ENCODE data around the gene MKNK1.

The MKNK1 gene

GRCh38 chr1:46544561-46545240 is 59.4 kb downstream of the MKNK1 start:
- TF ChIP-seq CTCF (IDR thresholded peaks at IDR 0.05; ENCODE audit: extremely low read depth, insufficient read depth, missing control alignments), result no peak
- in situ Hi-C loops (cut with MboI; ENCODE audit: low pct_unique_long_range_greater_than_20kb, low sequenced_read_pairs, unreplicated experiment), result no loop called here
- DNase-seq (ENCODE audit: low spot score), result no peak

- no peak for TF ChIP-seq CTCF (IDR thresholded peaks at IDR 0.05; ENCODE audit: extremely low read depth, insufficient read depth, missing control alignments)
- in situ Hi-C loops (cut with MboI; ENCODE audit: low pct_unique_long_range_greater_than_20kb, low sequenced_read_pairs, unreplicated experiment), result no loop called here
- DNase-seq (ENCODE audit: low spot score), result no peak
These were observed 60.1 kb downstream of the MKNK1 start for GRCh38 chr1:46543761-46544560.

DNA sequence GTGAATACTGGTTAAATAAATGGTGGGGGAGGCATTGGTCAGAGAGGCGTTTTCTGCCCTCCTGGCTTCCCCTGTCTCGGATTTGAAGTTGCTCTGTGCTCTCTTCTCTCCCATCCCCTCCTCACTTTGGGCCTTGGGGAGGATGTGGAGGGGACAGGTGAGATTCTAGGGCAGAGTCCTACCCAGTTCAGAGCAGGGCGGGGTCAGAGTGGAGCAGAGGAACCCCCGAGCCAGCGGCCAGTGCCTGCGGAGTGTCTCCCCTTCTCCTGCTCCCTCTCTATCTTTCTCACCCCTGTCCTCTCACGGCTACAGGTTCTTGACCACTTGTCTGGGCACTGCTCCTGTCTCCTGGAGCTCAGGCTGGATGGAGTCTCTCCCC is 60.7 kb downstream of the MKNK1 start:
- in situ Hi-C loops (cut with MboI; ENCODE audit: low pct_unique_long_range_greater_than_20kb, low sequenced_read_pairs, unreplicated experiment), result no loop called here
- DNase-seq (ENCODE audit: low spot score), result no peak
- TF ChIP-seq CTCF (IDR thresholded peaks at IDR 0.05; ENCODE audit: extremely low read depth, insufficient read depth, missing control alignments), result no peak

- no peak for TF ChIP-seq CTCF (IDR thresholded peaks at IDR 0.05; ENCODE audit: extremely low read depth, insufficient read depth, missing control alignments)
- in situ Hi-C loops (cut with MboI; ENCODE audit: low pct_unique_long_range_greater_than_20kb, low sequenced_read_pairs, unreplicated experiment), result no loop called here
- no peak for DNase-seq (ENCODE audit: low spot score)
These were observed 64.1 kb downstream of the MKNK1 start for GRCh38 chr1:46539972-46540371.

- DNase-seq (ENCODE audit: low spot score), result no peak
- TF ChIP-seq CTCF (IDR thresholded peaks at IDR 0.05; ENCODE audit: extremely low read depth, insufficient read depth, missing control alignments), result no peak
- in situ Hi-C loops (cut with MboI; ENCODE audit: low pct_unique_long_range_greater_than_20kb, low sequenced_read_pairs, unreplicated experiment), result no loop called here
These were observed 65.9 kb downstream of the MKNK1 start for GRCh38 chr1:46538147-46538546.

DNA sequence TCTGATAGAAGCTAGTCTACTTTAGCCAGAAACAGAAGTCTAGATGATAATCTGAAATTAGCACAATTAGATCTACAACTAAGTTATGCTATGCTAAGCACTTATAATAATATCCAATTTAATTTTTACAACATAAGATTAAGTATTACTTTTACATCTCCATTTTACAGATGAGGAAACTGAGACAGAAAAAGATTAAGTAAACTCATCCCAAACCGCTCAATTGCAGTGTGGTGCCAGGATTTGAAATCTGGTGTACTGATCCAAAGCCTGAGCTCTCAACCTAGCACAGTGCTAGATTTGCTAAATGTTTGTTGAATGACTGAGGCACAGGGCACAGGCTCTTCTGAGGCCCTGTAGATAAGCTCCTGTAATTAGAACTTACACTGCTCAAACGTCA is 66.4 kb downstream of the MKNK1 start:
- in situ Hi-C loops (cut with MboI; ENCODE audit: low pct_unique_long_range_greater_than_20kb, low sequenced_read_pairs, unreplicated experiment), result no loop called here
- TF ChIP-seq CTCF (IDR thresholded peaks at IDR 0.05; ENCODE audit: extremely low read depth, insufficient read depth, missing control alignments), result no peak
- DNase-seq (ENCODE audit: low spot score), result no peak
